GM12878 (cell line): ENCODE measurements around the gene TMEM132D. TPM values are rescaled to one million over a fixed set of nuclear protein-coding genes. Genes with fewer than 3 reads are reported as not detected.

Experiments used
- ATAC-seq: fragments of 200-7000 bp; cut with Tn5 transposase; 3 replicates; pipeline ENCODE4 v1.9.1; 2020; ENCODE audit warnings: mild to moderate bottlenecking, moderate library complexity
- BruUV-seq: library from RNA; stranded (reverse); fragments of 400-500 nt; replicated peaks from 2 replicates; lab custom pipeline; 2021; lab: Mats Ljungman, UMichigan
- CTCF ChIA-PET: fragments of 300-600 bp; sonication (Branson Sonifier 250); formaldehyde crosslinking; extraction: SDS; loops from one replicate; lab custom pipeline; 2021; ENCODE audit warnings: inconsistent platforms; lab: Yijun Ruan, JAX
- POLR2A ChIA-PET: fragments of 350-600 bp; formaldehyde crosslinking; extraction: SDS; loops from one replicate; lab custom pipeline; 2021; ENCODE audit warnings: inconsistent platforms; lab: Charles Lee
- RAD21 ChIA-PET: fragments of 300-600 bp; sonication (Branson Sonifier 250); formaldehyde crosslinking; loops from one replicate; lab custom pipeline; 2023; ENCODE audit warnings: antibody characterized with exemption; ENCODE audit not compliant: unreplicated experiment; lab: Charles Lee
- SMC1A ChIA-PET: fragments of 300-600 bp; sonication (Branson Sonifier 250); formaldehyde crosslinking; loops from one replicate; lab custom pipeline; 2023; ENCODE audit not compliant: unreplicated experiment, uncharacterized antibody; lab: Charles Lee
- DNase-seq: peaks from one replicate; pipeline ENCODE4 v3.0.0-alpha.2; 2011; ENCODE audit warnings: low read depth, low spot score
- FAIRE-seq: peaks from 3 replicates; lab custom pipeline; 2011; peaks lifted over from hg19 to GRCh38; lab: Jason Lieb, UNC
- H2AFZ ChIP-seq: 2 replicates; pipeline ENCODE4 v1.6.0; 2011; ENCODE audit warnings: low read depth, low read length, control low read depth; ENCODE audit not compliant: control insufficient read depth
- H3K27ac ChIP-seq: 2 replicates; pipeline ENCODE4 v1.5.1; 2011; ENCODE audit warnings: control low read depth; ENCODE audit not compliant: control insufficient read depth, insufficient read depth
- H3K27me3 ChIP-seq, 2 experiments: replicated peaks in 1 of 2; 2 replicates each; pipeline versions ENCODE4 v1.6.0 to v1.6.1; 2011; ENCODE audit warnings: low read length in 1 of 2; ENCODE audit not compliant: control insufficient read depth in 2 of 2, insufficient read depth in 2 of 2
- H3K36me3 ChIP-seq, 2 experiments: 2 replicates each; pipeline ENCODE4 v1.5.1; 2011; ENCODE audit warnings: low read length in 1 of 2; ENCODE audit not compliant: control insufficient read depth in 2 of 2, insufficient read depth in 2 of 2
- H3K4me1 ChIP-seq: 2 replicates; pipeline ENCODE4 v1.6.1; 2011; ENCODE audit warnings: mild to moderate bottlenecking, low read length, moderate library complexity, mixed read lengths; ENCODE audit not compliant: control insufficient read depth, insufficient read depth
- H3K4me2 ChIP-seq: 2 replicates; pipeline ENCODE4 v1.6.0; 2011; ENCODE audit warnings: control low read depth; ENCODE audit not compliant: control insufficient read depth, insufficient read depth
- H3K4me3 ChIP-seq: fragments of 200-600 bp; sonication (generic); 2 replicates; pipeline ENCODE4 v1.5.1; 2016
- H3K79me2 ChIP-seq: 2 replicates; pipeline ENCODE4 v1.6.0; 2011; ENCODE audit warnings: low read length; ENCODE audit not compliant: control insufficient read depth, insufficient read depth
- H3K9ac ChIP-seq: 2 replicates; pipeline ENCODE4 v1.8.0; 2011; ENCODE audit warnings: low read length, control low read depth, mixed read lengths; ENCODE audit not compliant: control insufficient read depth, insufficient read depth
- H3K9me3 ChIP-seq: replicated peaks from 3 replicates; pipeline ENCODE4 v1.5.1; 2011; ENCODE audit warnings: mild to moderate bottlenecking, low read length; ENCODE audit not compliant: control insufficient read depth, insufficient read depth
- H4K20me1 ChIP-seq: 2 replicates; pipeline ENCODE4 v1.6.0; 2011; ENCODE audit not compliant: control insufficient read depth, insufficient read depth
- BMI1 ChIP-seq: fragments of 450-650 bp; IDR thresholded peaks from 2 replicates; pipeline ENCODE4 v1.6.1; 2016; ENCODE audit warnings: mild to moderate bottlenecking, moderate library complexity, borderline replicate concordance
- BRCA1 ChIP-seq: IDR thresholded peaks from 2 replicates; pipeline ENCODE4 v1.6.1; 2011; ENCODE audit warnings: low read depth, low read length, improper control_type of control experiment
- EED ChIP-seq: sonication (generic); IDR thresholded peaks from 2 replicates; pipeline ENCODE4 v1.6.1; 2016; ENCODE audit warnings: antibody characterized with exemption, low read depth
- GATAD2B ChIP-seq: fragments of 450-650 bp; conservative IDR thresholded peaks from 2 replicates; pipeline ENCODE4 v1.6.1; 2017; ENCODE audit warnings: low read depth, mild to moderate bottlenecking, moderate library complexity
- MEF2A ChIP-seq: IDR thresholded peaks from 2 replicates; pipeline ENCODE4 v1.6.1; 2011; ENCODE audit warnings: low read depth, mild to moderate bottlenecking, low read length, moderate library complexity; ENCODE audit not compliant: insufficient read depth
- POLR2AphosphoS5 ChIP-seq: IDR thresholded peaks from 2 replicates; pipeline ENCODE4 v1.6.1; 2011; ENCODE audit warnings: mild to moderate bottlenecking, low read length, inconsistent platforms
- RAD21 ChIP-seq: IDR thresholded peaks from 2 replicates; pipeline ENCODE4 v1.6.1; 2011; ENCODE audit warnings: mild to moderate bottlenecking, low read depth, low read length, moderate library complexity; ENCODE audit not compliant: insufficient read depth
- SMC3 ChIP-seq: IDR thresholded peaks from 2 replicates; pipeline ENCODE4 v1.6.1; 2011; ENCODE audit warnings: low read length, improper control_type of control experiment, borderline replicate concordance
- ZNF24 ChIP-seq: fragments of 450-650 bp; IDR thresholded peaks from 2 replicates; pipeline ENCODE4 v1.6.1; 2017; ENCODE audit warnings: antibody characterized with exemption, mild to moderate bottlenecking
- WGBS: methylation state at CpG from one replicate; pipeline ENCODE4 v1.1.6; 2016; ENCODE audit warnings: low lambda C conversion rate; ENCODE audit not compliant: insufficient replicate concordance, insufficient coverage; ENCODE audit errors: missing lambda C conversion rate; 5-methylcytosine and 5-hydroxymethylcytosine counted together
- in situ Hi-C: fragments of 300-500 bp; cut with MboI; formaldehyde crosslinking; loops from 9 replicates; pipeline ENCODE4 v1.14.3; 2018; ENCODE audit warnings: mixed read lengths
- intact Hi-C: fragments of 100-400 bp; cut with micrococcal nuclease; formaldehyde crosslinking; loops from one replicate; pipeline ENCODE4 v1.14.2; 2022; ENCODE audit not compliant: unreplicated experiment
- polyA plus RNA-seq, 11 experiments: library from polyadenylated mRNA; depleted of rRNA in 4 of 11; unstranded in 6 of 11; stranded (reverse) in 5 of 11; fragments of >200 nt; fragmentation: Nextera tagmentation in 4 of 11; fragmentation: Illumina TruSeq in 1 of 11; extraction: Ambion mirVana in 4 of 11; extraction: Trizol in 1 of 11; gene quantifications; 1 replicate in 1 of 11; 2 replicates in 10 of 11; pipeline versions ENCODE4 v1.2.1 to v1.2.3, GENCODE V29; 2011 to 2016; ENCODE audit warnings: inconsistent platforms in 2 of 11, missing spikeins in 2 of 11, low read depth in 1 of 11
- total RNA-seq, 4 experiments: library from RNA; depleted of rRNA in 3 of 4; stranded (reverse); fragments of >200 nt in 3 of 4; fragmentation: Illumina TruSeq in 1 of 4; extraction: Trizol in 1 of 4; gene quantifications; 2 replicates each; pipeline versions ENCODE4 v1.2.1 to v1.2.3, GENCODE V29; 2013 to 2021
- TF ChIP-seq, protein P1 (sequence below): fragments of 450-650 bp; IDR thresholded peaks from 2 replicates; pipeline ENCODE4 v1.6.1; 2018; ENCODE audit warnings: mild to moderate bottlenecking, low read depth, moderate library complexity; ENCODE audit not compliant: partially characterized antibody
- TF ChIP-seq, protein P2 (sequence below), 3 experiments: IDR thresholded peaks in 2 of 3; conservative IDR thresholded peaks in 1 of 3; 2 replicates each; pipeline ENCODE4 v1.5.1; 2011; ENCODE audit warnings: low read depth in 3 of 3, low read length in 3 of 3, mild to moderate bottlenecking in 3 of 3, control low read depth in 2 of 3, moderate library complexity in 2 of 3, inconsistent platforms in 1 of 3, mixed read lengths in 1 of 3; ENCODE audit not compliant: control insufficient read depth in 2 of 3, insufficient read depth in 1 of 3; ENCODE audit errors: extremely low read depth in 1 of 3

The TMEM132D gene
- total and polyA plus RNA-seq, 10 of the 15 experiments (the other 5 are each of a cell fraction or from before 2014, with no cell fraction given): under 0.01 to 0.12 (median 0.02) TPM; not detected in 3

DNA sequence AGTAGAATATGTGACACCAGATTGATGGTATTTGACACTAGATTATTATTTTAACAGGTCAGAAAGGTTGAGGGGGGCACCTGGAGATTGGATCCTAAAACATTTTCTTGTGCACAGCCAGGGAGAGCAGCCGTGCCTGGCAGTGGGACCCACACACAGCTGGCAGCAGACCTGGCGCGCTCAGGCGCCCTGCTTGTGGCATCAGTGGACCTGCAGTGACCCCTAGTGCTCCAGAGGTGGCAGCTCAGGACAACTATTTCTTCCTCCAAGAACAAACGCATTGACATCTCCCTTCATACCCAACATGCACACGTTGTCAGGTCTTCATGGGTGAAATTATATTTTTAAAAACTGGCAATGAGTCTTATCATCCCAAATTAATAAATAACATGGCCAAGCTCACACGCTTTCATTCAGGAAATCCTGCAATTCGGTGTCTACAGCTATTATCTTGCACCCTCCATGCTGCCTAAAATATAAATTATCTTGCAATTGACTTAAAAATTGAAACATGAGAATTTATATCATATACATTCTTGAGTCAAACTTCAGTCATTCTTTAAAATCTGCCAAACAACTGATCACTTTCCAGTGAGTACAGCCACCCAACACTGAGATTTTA lies 7.7 kb upstream of the TMEM132D start:
- no peak overlapping the region for H3K27ac ChIP-seq
- H3K4me1 ChIP-seq: no peaks in the 10 kb centered on the region
- CTCF ChIA-PET: interaction anchor here (0.8 to 1.9 kb wide), 13 partner anchors 11 to 1654 kb away, joined by 3 to 26 read pairs (median 3); no protein-coding TSS in a partner anchor
- H3K9me3 ChIP-seq: no peaks in the 10 kb centered on the region
- in situ Hi-C loops (loop anchor here (5.0 to 10.0 kb wide), 3 partner anchors 937 to 1657 kb away; no protein-coding TSS in a partner anchor), intact Hi-C loops (loop anchor here (1.0 to 10.0 kb wide), 6 partner anchors 719 to 1652 kb away; no protein-coding TSS in a partner anchor)
- DNase-seq (no peak), ATAC-seq (peak; percentile 90), FAIRE-seq (no peak)
- SMC1A ChIA-PET: interaction anchor here (0.7 to 1.4 kb wide), 4 partner anchors 942 to 1652 kb away, joined by 3 to 4 read pairs (median 4); no protein-coding TSS in a partner anchor
- H4K20me1 ChIP-seq: no peaks in the 10 kb centered on the region
- 1% methylated on average over 8 of the region's 8 CpGs for WGBS
- no peaks in the 10 kb centered on the region for H3K79me2 ChIP-seq
- RAD21 ChIA-PET: interaction anchor here (0.6 to 2.2 kb wide), 5 partner anchors 10 to 1653 kb away, joined by 3 to 17 read pairs (median 3); no protein-coding TSS in a partner anchor
- POLR2A ChIA-PET: no interaction called here
- H3K27me3 ChIP-seq: no peaks in the 10 kb centered on the region
- TF ChIP-seq RAD21 (peak; percentile 95), BMI1 (no peak), MEF2A (no peak), SMC3 (peak; percentile 89), GATAD2B (no peak), EED (no peak), ZNF24 (no peak), POLR2AphosphoS5 (no peak), BRCA1 (no peak)
- TF ChIP-seq, protein P1, sequence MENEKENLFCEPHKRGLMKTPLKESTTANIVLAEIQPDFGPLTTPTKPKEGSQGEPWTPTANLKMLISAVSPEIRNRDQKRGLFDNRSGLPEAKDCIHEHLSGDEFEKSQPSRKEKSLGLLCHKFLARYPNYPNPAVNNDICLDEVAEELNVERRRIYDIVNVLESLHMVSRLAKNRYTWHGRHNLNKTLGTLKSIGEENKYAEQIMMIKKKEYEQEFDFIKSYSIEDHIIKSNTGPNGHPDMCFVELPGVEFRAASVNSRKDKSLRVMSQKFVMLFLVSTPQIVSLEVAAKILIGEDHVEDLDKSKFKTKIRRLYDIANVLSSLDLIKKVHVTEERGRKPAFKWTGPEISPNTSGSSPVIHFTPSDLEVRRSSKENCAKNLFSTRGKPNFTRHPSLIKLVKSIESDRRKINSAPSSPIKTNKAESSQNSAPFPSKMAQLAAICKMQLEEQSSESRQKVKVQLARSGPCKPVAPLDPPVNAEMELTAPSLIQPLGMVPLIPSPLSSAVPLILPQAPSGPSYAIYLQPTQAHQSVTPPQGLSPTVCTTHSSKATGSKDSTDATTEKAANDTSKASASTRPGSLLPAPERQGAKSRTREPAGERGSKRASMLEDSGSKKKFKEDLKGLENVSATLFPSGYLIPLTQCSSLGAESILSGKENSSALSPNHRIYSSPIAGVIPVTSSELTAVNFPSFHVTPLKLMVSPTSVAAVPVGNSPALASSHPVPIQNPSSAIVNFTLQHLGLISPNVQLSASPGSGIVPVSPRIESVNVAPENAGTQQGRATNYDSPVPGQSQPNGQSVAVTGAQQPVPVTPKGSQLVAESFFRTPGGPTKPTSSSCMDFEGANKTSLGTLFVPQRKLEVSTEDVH: no peak
- TF ChIP-seq, protein P2, sequence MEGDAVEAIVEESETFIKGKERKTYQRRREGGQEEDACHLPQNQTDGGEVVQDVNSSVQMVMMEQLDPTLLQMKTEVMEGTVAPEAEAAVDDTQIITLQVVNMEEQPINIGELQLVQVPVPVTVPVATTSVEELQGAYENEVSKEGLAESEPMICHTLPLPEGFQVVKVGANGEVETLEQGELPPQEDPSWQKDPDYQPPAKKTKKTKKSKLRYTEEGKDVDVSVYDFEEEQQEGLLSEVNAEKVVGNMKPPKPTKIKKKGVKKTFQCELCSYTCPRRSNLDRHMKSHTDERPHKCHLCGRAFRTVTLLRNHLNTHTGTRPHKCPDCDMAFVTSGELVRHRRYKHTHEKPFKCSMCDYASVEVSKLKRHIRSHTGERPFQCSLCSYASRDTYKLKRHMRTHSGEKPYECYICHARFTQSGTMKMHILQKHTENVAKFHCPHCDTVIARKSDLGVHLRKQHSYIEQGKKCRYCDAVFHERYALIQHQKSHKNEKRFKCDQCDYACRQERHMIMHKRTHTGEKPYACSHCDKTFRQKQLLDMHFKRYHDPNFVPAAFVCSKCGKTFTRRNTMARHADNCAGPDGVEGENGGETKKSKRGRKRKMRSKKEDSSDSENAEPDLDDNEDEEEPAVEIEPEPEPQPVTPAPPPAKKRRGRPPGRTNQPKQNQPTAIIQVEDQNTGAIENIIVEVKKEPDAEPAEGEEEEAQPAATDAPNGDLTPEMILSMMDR (IDR thresholded peaks at IDR 0.05 in 2 of 3, conservative IDR thresholded peaks at IDR 0.05 in 1 of 3; ENCODE audit: control insufficient read depth in 2 of 3, extremely low read depth in 1 of 3, insufficient read depth in 1 of 3, low read depth in 3 of 3, low read length in 3 of 3): peak; percentile 74 to 92 (median 83); a peak in 5 of 6 replicates
- no peak overlapping the region for H3K4me2 ChIP-seq
- no TSS peak for BruUV-seq
- H3K4me3 ChIP-seq: no peak overlapping the region
- H3K36me3 ChIP-seq: no peaks in the 10 kb centered on the region
- no peak overlapping the region for H3K9ac ChIP-seq
- no peak overlapping the region for H2AFZ ChIP-seq
